Stimulated activated CD4-positive, alpha-beta T cell treated with anti-CD3 and anti-CD28 coated beads, TNF-alpha, amount 100 ng/mL, for 1 hour (primary cell): ENCODE measurements around the gene ZMYND10.

ENCODE experiments used
- DNase-seq, 3 donors: peaks; one replicate each; pipeline ENCODE4 v3.0.0-alpha.2; 2020; ENCODE audit warnings: low read depth in 3 of 3, low spot score in 1 of 3

Gene ZMYND10

DNA sequence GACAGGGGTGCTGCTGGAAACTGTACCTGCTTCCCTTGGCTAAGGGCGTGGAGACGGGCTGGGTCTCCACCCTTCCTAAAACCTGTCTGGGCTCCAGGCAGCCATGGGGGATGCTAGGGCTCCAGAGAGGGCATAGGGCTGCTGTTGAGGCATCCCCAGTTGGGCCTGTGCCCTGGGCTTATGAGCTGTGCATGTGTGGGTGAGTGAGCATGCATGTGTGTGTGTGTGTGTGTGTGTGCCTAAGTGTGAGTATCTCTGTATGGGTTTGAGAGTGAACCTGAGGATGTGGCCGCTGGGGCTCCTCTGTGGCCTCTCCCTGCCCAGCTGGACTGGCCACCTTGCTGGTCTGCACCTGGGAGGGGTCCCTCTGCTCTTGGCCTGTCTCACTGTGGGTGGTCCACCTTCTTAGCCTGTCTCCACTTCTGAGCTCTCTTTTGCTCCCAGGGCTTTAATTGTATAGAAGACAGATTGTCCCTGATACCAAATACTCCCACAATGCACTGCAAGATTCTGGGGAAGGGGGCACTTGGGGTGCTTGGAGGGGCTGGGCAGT, 25.7 kb upstream of the ZMYND10 start:
- DNase-seq: no peak

- no peak for DNase-seq
Measured at GRCh38 chr3:50370594-50370993, 25.1 kb upstream of the ZMYND10 start.

- DNase-seq: no peak
Measured at GRCh38 chr3:50369012-50369670, 23.6 kb upstream of the ZMYND10 start.

DNA sequence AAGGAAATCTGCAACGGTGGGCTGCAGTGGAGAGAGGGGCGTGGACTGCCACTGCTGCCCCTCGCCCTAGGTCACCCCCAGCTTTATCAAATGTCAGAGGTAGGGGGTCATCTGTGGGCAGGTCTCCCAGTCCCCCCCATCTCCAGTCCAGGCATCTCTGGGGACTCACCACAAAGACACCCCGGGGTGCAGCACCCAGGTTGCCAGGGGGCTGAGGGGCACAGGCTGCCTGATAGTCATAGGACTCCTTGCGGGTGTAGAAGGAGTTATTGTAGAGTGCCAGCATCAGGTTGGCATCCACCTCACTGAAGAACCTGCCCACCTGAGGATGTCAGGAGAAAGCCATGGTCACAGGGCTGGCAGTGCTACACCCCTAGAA, 20.3 kb upstream of the ZMYND10 start:
- no peak for DNase-seq

- DNase-seq: peak; percentile 84 to 93 (median 84)
Measured at GRCh38 chr3:50365080-50365841, 19.7 kb upstream of the ZMYND10 start.

- DNase-seq: no peak
Measured at GRCh38 chr3:50364573-50365079, 19.1 kb upstream of the ZMYND10 start.

- no peak for DNase-seq
Measured at GRCh38 chr3:50359760-50360110, 14.2 kb upstream of the ZMYND10 start.

DNA sequence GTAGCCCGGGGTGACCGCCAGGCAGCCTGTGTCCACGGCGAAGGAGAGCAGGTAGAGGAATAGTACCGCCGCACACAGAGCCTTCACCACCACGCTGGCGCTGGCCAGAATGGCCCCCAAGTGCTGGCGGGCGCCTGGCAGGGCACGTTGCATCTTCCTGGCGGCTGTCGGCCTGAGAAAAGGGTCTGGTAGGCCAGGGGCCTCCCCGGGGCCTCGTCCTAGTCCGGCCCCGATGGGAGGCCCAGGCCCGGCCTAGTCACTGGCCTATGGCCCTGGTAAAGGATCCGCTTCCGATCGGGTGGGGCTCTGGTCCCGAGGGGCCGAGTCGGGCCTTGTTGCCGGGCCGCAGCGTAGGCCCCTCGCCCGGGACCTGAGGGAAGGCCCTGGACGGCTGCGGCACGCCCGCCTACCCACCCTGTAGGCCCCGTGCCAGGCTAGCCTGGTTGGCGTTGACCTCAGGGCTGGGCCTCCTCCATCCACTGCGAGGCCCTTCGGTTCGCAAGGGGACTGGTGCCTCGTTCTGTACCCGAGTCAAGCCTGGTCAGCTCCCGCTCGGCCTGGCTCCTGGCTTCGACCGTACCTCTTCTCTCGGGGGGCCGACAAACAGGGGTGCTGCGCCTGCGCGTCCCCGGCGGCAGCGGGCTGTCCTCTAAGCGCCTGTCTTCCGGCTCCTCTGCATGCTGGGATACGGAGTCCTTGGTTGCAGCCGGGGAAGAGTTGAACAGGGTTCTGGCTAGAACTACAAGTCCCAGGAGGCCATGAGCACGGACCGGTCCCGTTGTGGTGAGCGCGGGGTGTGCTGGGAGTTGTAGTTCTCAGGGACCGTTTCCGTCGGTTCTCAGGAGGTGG, 13.6 kb upstream of the ZMYND10 start, which contains the start of gene TMEM115:
Gene TMEM115, minus strand, starts transcription at position 611 of the 849 bp plus-strand sequence. Its CDS starts 458 bp downstream, at position 153.
- peak; percentile 83 to 90 (median 90) for DNase-seq

DNA sequence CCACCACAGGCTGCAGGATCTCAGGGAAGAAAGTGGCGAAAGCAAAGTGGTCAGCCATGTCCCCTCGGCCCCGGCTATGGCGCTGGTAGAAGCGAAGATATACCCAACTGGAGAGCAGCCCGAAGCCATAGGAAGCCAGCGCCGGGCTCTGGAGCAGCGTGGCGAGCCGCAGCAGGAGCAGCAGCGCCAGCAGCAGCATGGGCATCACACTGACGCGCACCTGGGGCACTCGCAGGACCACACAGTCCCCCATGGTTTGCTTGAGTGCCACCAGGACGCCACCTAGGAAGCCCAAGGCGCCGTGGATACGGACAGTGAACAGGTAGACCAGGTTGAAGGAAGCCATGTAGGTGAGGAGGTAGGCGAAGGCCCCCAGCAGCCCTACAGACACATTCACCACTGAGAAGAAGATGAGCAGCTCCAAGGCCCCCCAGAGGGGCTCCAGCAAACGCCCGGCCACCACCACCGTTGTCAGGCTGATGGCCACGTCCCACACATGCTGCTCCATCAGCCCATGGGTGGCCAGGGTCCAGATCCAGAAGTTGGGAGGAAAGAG, 12.9 kb upstream of the ZMYND10 start:
- no peak for DNase-seq

- no peak for DNase-seq
Measured at GRCh38 chr3:50357481-50357880, 11.9 kb upstream of the ZMYND10 start.

DNA sequence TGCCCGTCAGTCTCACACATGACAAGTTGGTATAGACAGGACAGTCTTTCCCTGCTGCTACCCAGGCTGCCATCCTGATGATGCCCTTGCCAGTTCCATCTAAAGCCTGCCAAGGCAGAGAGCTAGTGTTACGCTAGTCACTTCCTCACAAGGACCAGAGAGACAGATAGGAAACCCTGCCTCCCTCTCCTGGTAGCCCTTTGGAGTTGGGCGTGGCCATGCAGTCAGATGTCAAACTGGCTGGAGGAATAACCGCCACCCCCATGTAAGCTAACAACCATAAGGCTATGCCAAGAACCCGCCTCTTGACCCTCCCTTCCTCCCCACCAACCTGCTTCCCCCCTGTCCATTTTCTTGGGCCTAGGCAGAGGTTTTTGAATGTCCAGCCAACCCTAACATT, 11.0 kb upstream of the ZMYND10 start:
- DNase-seq: no peak

DNA sequence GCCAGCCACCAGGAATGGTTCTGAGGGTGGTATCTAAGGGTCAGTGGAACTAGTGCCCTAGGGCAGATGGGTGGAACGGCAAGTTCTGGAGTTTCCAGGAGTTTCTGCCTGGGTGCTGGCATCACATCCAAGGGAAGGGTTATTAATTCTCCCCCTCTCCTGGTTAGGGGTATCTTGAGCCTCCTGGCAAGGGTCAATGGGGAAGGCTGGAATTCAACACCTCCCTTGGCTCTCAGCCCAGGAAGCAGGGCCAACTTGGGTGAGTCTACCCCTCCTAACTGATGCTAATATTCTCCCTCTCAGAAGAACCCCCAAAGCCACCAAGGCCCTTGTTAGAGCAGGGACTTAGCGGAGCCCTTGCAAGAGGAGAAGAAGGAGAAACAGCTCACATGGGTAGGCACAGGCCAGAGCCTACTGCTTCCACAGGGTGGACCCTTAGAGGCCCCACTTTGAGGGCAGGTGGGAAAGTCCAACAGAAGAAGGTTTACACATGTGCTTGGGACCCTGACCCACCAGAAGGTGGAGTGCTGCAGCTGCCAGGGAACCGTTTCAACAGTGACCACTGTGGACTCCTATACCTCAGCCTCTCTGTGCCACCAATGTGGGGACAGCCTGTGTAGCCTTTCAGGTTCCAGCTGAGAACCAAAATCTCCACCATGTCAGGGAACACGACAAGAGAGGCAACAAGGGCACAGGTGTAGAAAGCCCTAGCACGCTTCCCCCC, 10.5 kb upstream of the ZMYND10 start:
- no peak for DNase-seq

- no peak for DNase-seq
Measured at GRCh38 chr3:50354850-50355249, 9.3 kb upstream of the ZMYND10 start.

- no peak for DNase-seq
Measured at GRCh38 chr3:50354186-50354764, 8.7 kb upstream of the ZMYND10 start.

DNA sequence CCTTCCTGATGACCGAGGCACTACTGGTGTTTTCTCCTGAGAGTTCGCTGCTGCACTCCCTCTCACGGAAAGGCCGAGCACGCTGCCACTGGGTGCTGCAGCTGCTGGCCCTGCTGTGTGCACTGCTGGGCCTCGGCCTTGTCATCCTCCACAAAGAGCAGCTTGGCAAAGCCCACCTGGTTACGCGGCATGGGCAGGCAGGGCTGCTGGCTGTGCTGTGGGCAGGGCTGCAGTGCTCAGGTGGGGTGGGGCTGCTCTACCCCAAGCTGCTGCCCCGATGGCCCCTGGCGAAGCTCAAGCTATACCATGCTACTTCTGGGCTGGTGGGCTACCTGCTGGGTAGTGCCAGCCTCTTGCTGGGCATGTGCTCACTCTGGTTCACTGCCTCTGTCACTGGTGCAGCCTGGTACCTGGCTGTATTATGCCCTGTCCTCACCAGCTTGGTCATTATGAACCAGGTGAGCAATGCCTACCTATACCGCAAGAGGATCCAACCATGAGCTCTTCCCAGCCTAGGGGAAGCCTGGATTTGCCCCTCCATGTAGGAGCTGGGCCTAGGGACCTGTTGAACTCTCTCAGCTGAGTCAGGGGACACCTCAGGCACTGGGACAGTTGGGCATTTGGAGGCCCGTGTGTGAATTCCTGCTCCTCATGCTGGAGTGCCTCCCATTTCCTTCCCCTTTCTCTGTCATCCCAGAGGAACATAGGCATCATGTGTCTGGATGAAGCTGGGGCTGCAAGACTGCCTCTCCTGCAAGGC, 7.9 kb upstream of the ZMYND10 start:
- DNase-seq: no peak

- DNase-seq: no peak
Measured at GRCh38 chr3:50352781-50353180, 7.2 kb upstream of the ZMYND10 start.

- no peak for DNase-seq
Measured at GRCh38 chr3:50351323-50351697, 5.8 kb upstream of the ZMYND10 start.

- DNase-seq: peak; percentile 96 to 99 (median 96)
Measured at GRCh38 chr3:50350527-50351322, 5.2 kb upstream of the ZMYND10 start, which contains the start of the genes CYB561D2 and NPRL2. Gene CYB561D2 (plus strand): TSS chr3:50350862. CDS start chr3:50351434, 572 bp downstream. Gene NPRL2 (minus strand): TSS chr3:50350775. CDS start chr3:50350652, 123 bp downstream.
